ENCODE data around the gene NCAPD3.

GRCh38 chr11:134173296-134173695, 50.5 kb downstream of the NCAPD3 start:
- no peak for TF ChIP-seq EZH2 (IDR thresholded peaks at IDR 0.05)
- no peak for TF ChIP-seq POLR2AphosphoS5 (IDR thresholded peaks at IDR 0.05; ENCODE audit: borderline replicate concordance, low read depth, low read length)
